Activated CD4-positive, alpha-beta T cell treated with anti-CD3 and anti-CD28 coated beads, Interleukin-10, Interleukin-2, amounts not matched to agents 100 ng/mL and 50 ng/mL, durations not matched to agents 16 hours and 8 hours (primary cell): ENCODE data around the gene DUT.

Experiments
- DNase-seq: peaks from one replicate; pipeline ENCODE4 v3.0.0-alpha.2; 2020

DUT gene

DNA sequence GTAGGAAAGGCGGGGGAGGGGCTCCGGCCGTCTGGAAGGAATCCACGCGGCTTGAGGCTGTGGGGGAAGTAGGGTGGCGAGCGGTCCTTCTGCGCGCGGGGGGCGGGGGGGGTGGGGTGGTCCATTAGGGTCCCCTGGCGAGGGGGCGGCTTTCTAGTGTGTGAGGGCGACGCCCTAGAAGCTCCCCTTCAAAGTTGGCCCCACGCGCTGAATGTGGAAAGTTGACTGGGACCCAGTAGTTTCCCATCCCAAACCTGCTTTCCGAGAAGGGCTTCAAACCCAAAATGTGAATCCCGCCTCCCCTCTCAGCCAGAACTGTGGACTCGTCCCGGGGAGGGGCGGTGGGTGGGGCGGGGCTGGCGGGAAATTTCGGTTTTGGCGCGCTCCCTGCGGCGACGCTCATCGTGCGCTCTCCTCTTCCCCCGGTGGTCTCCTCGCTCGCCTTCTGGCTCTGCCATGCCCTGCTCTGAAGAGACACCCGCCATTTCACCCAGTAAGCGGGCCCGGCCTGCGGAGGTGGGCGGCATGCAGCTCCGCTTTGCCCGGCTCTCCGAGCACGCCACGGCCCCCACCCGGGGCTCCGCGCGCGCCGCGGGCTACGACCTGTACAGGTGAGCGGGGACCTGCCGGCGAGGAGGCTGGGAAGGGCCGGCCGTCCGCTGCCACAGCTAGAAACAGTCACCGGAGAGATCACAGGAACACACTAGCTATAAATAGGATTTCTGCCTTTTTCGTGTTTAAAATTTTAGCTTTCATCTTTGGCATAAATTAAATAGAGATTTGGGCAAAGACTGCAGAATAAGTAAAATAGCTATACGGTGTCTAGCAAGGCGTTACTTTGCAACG, 790 bp downstream of the DUT start:
- DNase-seq, result peak; percentile 82

DNA sequence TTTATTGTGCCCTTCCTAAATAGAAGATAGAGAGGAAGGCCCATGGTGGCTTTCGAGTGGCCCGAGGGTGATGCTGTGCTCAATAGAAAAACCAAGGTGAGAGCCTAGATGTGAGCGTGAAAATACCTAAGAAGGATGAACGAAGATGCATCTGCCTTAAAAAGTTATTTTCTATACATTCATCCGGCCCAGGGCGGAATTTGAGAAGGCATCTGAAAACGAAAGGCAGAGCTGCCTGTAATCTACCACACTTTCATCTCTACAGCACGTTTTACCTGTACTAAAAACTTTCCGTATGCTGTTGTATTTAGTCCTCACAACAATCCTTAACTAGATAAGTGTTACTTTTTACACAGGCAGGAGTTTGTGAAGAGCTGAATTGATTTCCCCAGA, 1.4 kb downstream of the DUT start:
- DNase-seq, result peak; percentile 29

DNA sequence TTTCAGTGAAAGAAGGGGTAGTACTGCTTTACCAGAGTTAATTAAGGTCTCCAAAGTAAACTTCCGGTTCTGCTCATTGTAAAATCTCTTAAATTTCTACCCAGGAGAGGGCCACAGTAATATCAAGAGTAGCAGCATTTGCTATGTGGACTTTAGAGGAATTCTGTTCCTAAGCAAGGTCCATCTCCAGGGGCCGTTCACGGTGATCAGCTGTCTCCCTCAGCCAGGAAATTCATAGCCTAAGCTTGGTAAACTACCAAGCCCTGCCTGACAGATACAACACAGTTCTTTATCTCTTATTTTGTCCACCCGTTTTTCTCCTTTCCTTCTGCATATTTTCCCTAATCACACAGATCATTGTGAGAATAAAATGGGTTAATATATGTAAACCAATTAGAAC, 2.3 kb downstream of the DUT start:
- peak; percentile 22 for DNase-seq

DNA sequence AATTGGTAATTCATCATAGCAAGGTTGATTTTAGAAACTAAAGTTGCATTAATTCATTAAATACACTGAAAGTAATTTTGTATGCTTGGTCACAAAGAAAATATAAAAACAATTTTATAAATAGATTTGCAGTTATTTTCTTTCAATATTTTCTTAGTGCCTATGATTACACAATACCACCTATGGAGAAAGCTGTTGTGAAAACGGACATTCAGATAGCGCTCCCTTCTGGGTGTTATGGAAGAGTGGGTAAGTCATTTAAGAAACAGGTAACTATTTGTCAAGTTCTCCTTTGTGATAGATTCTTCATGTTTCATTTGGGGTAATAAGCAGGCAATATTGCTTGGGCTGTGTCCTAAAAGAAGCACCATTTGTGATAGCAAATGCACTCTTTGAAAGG, 3.0 kb downstream of the DUT start:
- DNase-seq, result no peak

DNA sequence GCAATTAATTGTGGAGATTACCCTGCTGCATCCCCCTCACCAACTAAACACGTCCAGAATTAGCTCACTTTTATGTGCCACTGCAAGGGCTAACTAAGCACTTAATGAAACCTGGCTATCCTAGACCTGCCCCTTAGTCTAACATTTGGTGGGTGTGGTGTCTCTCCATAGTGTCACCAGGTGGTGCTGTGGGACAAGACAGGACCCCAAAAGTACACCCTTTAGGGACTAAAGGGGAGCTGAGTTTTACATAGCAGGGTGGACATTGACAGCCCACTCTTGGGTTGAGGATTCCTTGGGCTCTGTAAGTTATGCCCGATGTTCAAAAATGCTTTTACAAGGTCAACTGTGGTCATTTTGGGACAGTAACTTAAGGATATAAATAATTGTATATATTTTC, 5.7 kb downstream of the DUT start:
- peak; percentile 32 for DNase-seq

DNA sequence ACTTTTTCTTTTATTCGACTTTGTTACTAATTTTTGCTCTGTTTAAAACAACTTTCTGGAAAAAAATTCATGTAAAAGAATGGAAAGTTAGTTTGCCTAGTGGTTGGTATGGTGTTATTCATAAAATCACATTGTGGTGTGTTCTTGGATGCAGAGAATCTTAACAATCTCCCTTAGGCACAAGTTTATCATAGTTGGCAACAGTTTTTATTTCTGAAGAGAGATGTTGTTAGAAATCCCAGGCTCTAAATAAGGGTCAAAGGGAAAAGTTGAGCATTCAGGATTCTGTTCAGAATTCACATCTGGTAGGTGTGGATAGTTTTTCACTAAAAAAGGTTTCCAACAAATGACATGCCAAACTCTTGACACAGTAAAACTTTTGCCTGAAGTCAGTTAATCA, 6.4 kb downstream of the DUT start:
- no peak for DNase-seq

DNA sequence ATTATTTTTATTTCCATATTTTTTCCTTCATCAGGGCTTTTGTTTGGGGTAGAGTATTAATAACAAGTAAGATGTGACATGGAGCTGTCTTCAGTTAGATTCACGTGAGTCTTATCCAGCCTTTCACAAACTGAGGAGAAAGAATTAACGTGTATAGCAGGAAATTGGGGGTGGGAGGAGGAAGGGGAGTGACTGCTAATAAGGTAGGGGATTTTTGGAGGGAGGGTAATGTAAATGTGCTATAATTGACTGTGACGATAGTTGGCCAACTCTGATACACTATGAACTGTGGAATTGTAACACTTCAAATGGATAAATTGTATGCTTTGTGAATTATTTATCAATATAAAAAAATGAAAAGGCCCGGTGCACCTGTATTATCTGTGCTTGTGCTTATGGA, 8.9 kb downstream of the DUT start:
- no peak for DNase-seq

DNA sequence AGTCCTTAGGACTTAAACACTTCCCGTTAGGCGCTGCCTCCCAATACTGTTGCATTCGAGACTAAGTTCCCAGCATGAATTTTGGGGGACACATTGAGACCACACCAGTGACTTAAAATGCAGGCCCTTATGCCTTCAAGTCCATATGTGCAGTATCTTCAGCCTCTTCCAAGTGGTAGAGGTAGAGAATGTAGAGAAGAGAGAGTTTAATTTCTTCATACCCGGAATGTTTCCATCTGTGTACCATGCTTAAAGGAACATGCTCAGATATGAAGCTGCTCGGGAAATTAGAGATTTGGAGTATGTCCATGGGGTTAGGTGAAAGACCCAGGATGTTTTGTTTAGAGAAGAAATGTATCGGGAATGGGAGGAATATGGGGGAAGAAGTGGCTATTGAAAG, 12.6 kb downstream of the DUT start:
- no peak for DNase-seq

DNA sequence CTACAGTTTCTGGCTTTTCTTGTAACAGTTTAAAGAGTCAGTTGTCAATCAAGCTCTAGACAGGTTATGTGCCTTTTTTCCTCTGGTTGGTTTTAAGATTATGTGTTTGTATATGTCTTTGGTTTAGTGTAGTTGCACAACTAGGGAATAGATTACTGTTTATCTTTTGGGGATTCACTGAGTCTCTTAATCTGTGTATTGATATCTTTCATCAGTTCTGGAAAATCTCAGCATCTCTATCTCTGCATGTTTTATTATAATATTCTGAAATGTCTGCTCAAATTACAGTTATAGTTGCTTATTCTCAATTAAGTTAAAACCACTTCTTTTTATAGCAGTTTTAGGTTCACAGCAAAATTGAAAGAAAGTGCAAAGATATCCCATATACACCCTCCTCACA, 14.3 kb downstream of the DUT start:
- DNase-seq, result no peak

DNA sequence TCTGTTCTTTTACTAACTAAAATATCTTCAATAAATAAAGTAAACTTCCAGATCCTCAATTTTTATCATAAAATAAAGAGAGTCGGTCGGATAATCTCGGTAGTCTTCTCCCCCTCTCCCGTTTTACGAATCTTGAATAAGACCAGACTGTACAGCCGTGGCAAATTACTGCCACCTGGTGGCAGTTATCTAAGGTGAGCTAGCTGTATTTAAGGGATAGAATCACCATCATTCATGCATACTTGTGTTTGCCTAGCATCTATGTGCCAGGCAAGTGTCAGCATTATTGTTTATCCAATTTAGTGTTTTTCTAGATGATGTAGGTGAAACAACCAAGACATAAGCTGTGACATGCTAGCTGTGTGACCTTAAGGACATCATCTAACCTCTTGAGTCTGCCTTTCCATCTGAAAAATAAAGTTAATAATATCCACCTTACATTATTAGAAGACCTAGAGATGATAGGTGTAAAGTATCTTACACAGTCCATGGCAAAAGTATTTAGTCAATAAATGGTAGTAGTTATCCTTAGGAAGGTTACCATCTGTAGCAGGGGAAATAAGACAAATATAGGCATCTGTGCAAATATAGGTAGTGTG, 21.3 kb downstream of the DUT start:
- DNase-seq, result peak; percentile 71

DNA sequence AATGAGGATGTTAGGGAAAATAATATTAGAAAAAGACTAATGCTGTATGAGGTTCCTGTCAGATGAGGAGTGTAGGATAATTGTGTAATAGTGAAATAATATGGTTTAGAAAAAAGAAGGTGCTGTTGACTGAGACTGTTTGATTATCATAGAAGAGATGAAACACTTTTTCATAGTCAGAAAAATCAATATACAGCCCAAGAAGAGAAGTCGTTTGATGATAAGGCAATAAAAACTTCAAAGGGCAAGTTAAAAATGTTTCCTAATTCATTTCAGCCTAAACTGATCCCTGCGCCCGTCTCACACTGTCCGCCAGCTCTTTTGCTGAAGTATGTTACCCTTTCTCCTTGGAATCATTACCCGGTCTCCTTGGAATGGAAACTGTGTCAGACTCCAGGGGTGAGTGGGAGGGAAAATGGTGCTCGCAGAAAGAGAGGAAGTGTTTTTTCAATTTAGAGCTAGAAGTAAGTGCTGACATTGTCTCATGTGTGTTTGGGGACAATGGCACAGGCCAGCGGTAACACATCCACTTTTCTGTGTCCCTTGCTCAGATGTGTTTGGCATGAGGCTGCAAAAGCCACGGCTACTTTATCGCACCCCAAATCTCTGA, 23.6 kb downstream of the DUT start:
- no peak for DNase-seq

DNA sequence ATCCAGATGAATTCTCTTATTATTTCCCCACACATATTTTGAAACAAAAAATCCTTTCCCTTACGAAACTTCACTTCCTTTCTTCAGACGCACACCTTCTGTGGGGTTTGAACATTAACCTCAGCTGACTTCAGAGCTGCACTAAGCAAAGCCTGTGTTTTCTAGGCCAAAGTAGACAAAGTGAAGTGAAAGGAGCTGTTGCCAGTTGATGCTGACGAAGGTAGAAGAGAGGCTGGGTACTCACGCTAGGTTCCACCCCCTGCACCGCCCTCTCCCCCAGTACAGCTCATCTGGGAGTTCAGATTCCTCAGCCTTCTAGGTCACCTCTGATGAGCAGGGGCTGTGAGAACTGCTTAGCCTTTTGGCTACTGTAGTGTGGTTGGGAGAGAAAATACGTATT, 24.1 kb downstream of the DUT start:
- no peak for DNase-seq

DNA sequence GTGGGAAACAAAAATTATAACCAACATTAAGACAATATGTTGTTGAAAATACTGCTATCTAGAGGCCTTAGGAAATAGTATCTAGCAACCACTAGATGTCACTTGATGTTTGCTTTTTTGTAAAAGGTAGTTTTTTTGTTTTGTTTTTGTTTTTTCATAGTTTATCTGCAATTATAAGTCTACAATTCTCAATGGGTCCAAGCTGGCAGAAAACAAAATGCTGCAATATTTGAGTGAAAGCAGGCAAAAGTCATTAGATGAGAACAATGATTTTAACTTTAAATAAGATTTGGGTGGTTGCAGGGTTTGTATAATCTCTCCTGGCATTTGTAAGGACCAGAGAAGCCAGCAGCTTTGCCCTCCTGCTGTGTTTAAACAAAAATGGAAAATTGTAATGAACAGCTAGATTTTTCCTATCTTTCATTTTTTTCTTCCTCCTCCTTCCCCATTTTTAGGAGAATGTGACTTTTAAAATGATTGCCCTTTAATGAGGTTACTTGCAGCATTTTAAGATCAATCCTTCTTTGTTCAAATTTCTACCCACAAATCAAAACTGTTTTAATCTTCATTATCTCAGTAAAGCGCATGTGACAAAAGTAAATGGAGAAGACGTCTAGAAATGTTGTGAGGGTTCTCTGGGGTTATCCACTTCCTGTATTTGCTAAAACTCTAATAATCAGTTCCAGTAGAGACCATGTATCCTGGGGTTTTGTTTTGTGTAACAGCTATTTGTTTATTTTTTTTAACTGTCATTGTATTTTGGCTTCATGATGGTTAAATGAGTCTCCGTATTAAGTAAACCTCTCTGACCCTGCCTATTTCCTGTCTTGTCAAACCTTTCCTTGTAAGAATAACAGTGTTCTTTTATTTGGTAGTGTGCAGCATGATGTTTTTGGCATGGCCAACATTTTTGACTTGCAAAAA, 27.3 kb downstream of the DUT start:
- no peak for DNase-seq

DNA sequence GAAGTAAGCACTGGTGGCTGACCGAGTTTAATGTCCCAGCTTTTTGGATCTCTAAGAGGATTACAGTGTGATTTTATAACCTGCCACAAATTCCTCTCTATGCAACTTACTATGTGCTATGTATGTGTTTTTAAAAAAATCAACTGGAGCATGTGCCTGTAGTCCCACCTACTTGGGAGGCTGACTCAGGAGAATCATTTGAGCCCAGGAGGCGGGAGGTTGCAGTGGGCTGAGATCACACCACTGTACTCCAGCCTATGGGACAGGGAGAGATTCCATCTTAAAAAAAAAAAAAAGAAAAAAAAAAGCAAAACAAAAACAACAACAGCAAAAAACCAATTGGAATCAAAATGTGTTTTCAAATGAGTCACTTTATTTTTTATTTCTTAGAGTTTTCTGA, 29.6 kb downstream of the DUT start:
- DNase-seq, result peak; percentile 9

DNA sequence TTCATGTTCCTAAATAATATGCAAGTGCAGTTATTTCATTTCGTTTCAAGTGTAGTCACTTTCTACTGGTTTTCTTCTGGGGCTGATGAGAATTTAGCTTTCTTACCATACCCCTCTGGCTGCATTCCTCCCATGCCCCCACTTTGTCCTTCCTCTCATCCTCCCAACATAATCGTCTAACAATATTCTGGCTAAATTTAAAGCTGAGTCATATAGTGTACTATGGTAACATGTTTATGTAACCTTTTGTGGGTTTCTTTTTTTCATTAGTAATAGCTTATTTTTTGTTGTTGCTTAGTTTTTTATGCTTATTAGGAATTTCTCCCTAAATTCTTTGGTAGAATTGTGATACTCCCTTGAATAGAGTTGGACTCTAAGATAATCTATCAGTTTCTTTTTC, 30.5 kb downstream of the DUT start:
- DNase-seq, result no peak

DNA sequence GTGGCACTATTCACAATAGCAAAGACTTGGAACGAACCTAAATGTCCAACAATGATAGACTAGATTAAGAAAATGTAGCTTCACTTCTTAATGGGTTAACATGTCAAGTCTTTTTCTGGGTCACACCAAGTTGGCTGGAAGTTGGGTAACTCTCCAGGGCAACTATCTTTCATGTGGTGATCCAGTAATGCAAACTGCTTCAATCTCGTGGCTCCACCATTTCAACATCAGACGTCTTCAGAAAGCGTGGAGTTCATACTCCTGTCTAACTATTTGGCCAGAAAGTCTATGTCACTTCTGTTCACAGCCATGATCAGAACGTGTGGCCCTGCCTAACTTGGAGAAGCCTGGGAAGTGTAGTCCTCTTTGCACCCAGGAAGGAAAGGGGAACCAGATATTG, 32.2 kb downstream of the DUT start:
- DNase-seq, result no peak

DNA sequence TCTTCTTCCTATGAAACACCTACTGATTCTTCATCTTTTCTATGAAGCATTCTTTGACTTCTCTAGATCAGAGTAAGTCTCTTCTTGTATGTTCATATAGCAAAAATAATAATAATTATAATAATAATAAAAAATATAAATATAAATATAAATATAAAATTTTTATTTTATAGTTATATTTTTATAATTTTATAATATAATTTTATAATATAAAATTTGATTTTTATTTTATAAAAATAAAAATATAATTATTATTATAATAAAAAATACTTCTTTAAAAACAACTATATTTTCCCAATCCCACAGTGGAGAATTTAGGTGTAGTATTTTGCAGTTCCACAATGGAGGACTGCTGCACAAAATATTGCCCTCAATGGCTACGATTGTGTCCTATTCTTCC, 34.3 kb downstream of the DUT start:
- no peak for DNase-seq

DNA sequence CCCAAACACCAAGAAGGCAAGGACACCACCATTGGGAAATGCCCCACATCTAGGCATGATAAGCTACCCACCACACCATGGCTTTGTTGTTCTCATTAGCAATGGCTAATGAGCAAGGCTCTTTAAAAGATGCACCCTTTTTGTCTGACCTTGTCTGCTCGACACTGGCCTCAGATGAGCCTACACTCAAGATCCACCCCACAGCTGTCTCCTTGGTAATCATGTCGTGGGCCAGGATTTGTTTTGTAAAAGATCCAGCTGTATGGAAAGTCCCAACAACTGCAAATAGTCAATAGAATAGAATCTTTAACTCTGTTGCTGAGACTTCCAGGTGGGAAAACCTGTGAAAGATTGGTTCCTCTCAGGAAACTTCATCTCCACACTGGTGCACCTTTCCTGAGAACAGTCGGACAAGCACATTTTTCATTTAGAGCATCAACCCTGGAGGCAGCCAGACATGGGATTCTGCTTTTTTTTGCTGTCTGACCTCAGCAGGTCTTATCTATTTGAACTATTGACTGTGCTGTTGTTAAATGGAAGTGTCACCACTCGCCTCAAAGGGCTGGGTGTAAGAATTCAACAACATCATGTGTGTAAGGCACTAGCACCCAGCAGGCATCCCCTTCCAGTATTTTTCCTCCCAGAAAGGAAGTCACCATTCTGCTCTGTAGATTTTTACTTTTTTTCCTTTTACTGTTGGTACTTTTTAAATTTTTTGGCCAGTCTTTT, 35.5 kb downstream of the DUT start:
- no peak for DNase-seq

DNA sequence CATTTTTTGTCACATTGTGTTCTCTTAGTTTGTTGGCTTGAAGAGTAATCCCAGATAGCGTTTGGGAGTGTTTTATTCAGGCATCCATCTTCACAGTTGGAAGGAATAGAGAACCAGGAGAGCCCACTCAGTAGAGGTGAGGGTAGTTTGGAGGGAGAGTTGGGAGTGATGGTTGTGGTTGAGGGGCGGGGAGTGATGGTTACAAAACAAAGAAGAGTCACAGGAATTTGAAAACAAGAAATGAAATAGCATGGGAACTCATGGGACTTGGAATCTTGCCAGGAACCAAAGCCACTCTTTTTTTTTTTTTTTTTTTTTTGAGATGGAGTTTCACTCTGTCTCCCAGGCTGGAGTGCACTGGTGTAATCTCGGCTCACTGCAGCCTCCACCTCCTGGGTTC, 36.3 kb downstream of the DUT start:
- no peak for DNase-seq

DNA sequence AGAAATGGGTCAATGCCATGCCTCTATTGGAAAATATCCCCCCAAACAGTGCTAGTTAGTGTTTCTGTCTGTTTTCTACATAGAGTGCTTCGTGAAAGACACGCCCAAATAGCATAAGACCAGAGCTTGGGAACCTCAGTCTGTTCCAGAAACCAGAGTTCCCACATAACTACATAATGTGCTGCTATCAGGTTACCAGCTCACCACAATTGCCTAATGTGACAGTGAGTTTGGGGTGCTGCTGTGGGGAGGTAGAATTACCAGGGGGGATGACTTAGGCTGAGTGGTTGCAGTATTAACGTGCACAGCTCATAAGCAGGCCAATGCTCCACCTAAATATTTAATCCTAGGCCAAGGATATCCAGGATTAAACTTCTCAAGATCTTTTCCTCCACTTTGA, 39.2 kb downstream of the DUT start:
- DNase-seq, result no peak

DNA sequence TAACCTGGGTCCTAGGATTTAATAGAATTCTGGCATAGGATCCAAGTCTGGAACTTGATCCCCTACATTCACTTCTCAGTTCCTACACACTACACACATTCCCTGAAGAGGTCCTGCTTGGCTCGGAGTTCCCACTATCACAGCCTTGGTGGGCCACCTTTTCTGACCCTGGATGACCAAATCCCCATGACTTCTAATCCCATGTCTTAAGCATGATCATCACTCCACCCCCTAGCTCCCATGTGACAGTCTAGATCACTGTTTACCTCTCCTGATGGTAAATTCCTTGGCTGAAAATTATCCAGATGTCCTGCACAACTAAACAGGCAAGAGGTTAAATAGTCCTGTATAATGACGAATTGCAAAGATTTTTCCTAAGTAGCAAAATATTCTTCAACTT, 40.3 kb downstream of the DUT start:
- no peak for DNase-seq

DNA sequence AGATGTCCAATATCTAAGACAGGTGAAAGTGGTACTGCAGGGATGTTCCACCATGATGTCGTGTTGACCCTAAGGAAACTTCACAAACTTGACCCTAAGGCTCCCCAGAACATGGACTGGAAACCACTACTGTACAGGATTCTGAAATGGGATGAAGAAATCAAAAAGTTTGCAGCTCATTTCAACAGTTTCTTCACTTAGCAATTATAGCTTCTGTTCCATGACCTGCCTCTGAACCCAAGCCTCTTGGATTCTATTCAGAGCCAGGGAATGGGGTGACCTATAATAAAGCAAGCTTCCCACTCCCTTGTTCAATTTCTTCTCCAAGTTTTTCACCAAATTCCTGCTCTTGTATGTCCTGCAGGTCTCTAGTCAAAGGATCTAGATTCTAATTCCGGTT, 40.7 kb downstream of the DUT start:
- no peak for DNase-seq
